GM12891 (cell line): ENCODE measurements around the gene FBXL2.

Source experiments
- PAX5 ChIP-seq: IDR thresholded peaks from 2 replicates; pipeline ENCODE4 v1.6.1; 2011; ENCODE audit warnings: low read length, moderate library complexity, mild to moderate bottlenecking; ENCODE audit not compliant: insufficient read depth, severe bottlenecking
- POLR2A ChIP-seq: IDR thresholded peaks from 2 replicates; pipeline ENCODE4 v1.6.1; 2011; ENCODE audit warnings: low read depth, low read length, control low read depth
- POLR2AphosphoS5 ChIP-seq: IDR thresholded peaks from 2 replicates; pipeline ENCODE4 v1.6.1; 2011; ENCODE audit warnings: low read depth, low read length, control low read depth
- POU2F2 ChIP-seq: IDR thresholded peaks from 2 replicates; pipeline ENCODE4 v1.6.1; 2011; ENCODE audit warnings: low read depth, mild to moderate bottlenecking, control low read depth, low read length, moderate library complexity
- SPI1 ChIP-seq: IDR thresholded peaks from 2 replicates; pipeline ENCODE4 v1.6.1; 2011; ENCODE audit warnings: low read depth, low read length, control low read depth
- TAF1 ChIP-seq: IDR thresholded peaks from 2 replicates; pipeline ENCODE4 v1.6.1; 2011; ENCODE audit warnings: low read depth, low read length, control low read depth

- TF ChIP-seq POLR2A (no peak), POLR2AphosphoS5 (no peak), POU2F2 (no peak), PAX5 (no peak), TAF1 (no peak), SPI1 (no peak)
These were observed 41.2 kb upstream of the FBXL2 start for GRCh38 chr3:33236005-33236404.
